ENCODE data around the gene CBARP.

DNA sequence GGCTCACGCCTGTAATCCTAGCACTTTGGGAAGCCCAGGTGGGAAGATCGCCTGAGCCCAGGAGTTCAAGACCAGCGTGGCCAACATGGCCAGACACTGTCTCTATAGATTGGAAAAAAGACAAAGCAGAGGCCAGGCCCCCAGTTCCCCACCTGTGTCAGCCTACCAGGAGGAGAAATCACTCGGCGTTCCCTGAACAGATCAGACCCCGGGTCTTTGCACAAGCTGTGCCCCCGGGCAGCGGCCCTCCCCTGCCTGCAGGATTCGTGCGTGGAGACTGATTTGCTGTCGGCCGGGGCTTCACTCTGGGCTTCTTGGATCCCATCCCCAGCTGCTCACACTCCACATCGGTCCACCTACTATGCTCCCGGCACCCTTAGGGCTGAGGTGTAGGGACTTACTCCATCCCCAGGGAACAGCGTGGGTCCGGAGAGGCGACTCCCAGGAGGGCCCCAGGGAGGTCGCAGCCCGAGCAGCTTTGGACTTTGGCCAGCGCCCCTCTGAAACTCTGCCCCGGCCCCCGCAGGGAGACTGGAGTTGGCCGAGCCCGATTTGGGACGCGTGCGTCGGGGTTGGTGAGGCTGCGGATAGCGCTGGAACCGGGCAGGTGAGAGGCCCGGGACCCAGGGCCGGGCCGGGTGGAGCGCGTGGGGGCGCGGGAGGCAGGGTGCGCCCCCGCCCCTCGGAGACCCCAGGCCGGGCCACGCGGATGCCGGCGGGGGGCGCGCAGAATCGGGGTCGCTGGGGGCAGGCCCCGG is 47.4 kb upstream of the CBARP start:
- TF ChIP-seq CTCF (IDR thresholded peaks at IDR 0.05 in 2 of 3, conservative IDR thresholded peaks at IDR 0.05 in 1 of 3; ENCODE audit: borderline replicate concordance in 1 of 3, insufficient read depth in 1 of 3, low read depth in 2 of 3, low read length in 2 of 3): no peak
- no peak for TF ChIP-seq ZNF274 (IDR thresholded peaks at IDR 0.05; ENCODE audit: low read depth, low read length)
- no peak for TF ChIP-seq POLR2A (IDR thresholded peaks at IDR 0.05; ENCODE audit: borderline replicate concordance, extremely low read depth, insufficient read depth, insufficient read length)
- TF ChIP-seq EZH2 (IDR thresholded peaks at IDR 0.05): no peak
- TF ChIP-seq, protein P1, sequence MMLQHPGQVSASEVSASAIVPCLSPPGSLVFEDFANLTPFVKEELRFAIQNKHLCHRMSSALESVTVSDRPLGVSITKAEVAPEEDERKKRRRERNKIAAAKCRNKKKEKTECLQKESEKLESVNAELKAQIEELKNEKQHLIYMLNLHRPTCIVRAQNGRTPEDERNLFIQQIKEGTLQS (IDR thresholded peaks at IDR 0.05): no peak
- TF ChIP-seq, protein P2, sequence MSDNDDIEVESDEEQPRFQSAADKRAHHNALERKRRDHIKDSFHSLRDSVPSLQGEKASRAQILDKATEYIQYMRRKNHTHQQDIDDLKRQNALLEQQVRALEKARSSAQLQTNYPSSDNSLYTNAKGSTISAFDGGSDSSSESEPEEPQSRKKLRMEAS (IDR thresholded peaks at IDR 0.05): no peak
